MM.1S (cell line): Measurements from ENCODE around the gene SMC6.

ENCODE experiments used
- DNase-seq: peaks from one replicate; pipeline ENCODE4 v3.0.0-alpha.2; 2015
- H2AFZ ChIP-seq: fragments of 300-600 bp; sonication (generic); 2 replicates; pipeline ENCODE4 v1.6.0; 2016; ENCODE audit warnings: antibody characterized with exemption, low read length
- H3F3A ChIP-seq: fragments of 300-600 bp; sonication (generic); 2 replicates; pipeline ENCODE4 v1.6.1; 2016; ENCODE audit warnings: mild to moderate bottlenecking, antibody characterized with exemption, low read length, moderate library complexity, mixed read lengths; ENCODE audit not compliant: insufficient read depth
- H3K27ac ChIP-seq: fragments of 300-600 bp; sonication (generic); 2 replicates; pipeline ENCODE4 v1.5.1; 2016; ENCODE audit warnings: mild to moderate bottlenecking, low read length
- H3K27me3 ChIP-seq: fragments of 300-600 bp; sonication (generic); replicated peaks from 2 replicates; pipeline ENCODE4 v1.6.0; 2016; ENCODE audit warnings: low read length; ENCODE audit not compliant: insufficient read depth
- H3K36me3 ChIP-seq: fragments of 300-600 bp; sonication (generic); replicated peaks from 2 replicates; pipeline ENCODE4 v1.6.1; 2016; ENCODE audit warnings: mild to moderate bottlenecking, low read length, mixed read lengths; ENCODE audit not compliant: insufficient read depth
- H3K4me1 ChIP-seq: fragments of 300-600 bp; sonication (generic); 2 replicates; pipeline ENCODE4 v1.6.1; 2016; ENCODE audit warnings: low read length, mixed read lengths
- H3K4me2 ChIP-seq: fragments of 300-600 bp; sonication (generic); 2 replicates; pipeline ENCODE4 v1.6.0; 2016; ENCODE audit warnings: low read depth, low read length
- H3K4me3 ChIP-seq: fragments of 300-600 bp; sonication (generic); 2 replicates; pipeline ENCODE4 v1.5.1; 2016; ENCODE audit warnings: low read length, mixed read lengths
- H3K79me2 ChIP-seq: fragments of 300-600 bp; sonication (generic); 2 replicates; pipeline ENCODE4 v1.6.1; 2016; ENCODE audit warnings: mixed run types, low read length, mixed read lengths
- H3K9ac ChIP-seq: fragments of 300-600 bp; sonication (generic); 2 replicates; pipeline ENCODE4 v1.6.1; 2016; ENCODE audit warnings: low read length, mixed read lengths
- H3K9me2 ChIP-seq: fragments of 300-600 bp; sonication (generic); replicated peaks from 2 replicates; pipeline ENCODE4 v1.6.1; 2016; ENCODE audit warnings: mild to moderate bottlenecking, low read length, mixed read lengths; ENCODE audit not compliant: insufficient read depth
- H3K9me3 ChIP-seq: fragments of 300-600 bp; sonication (generic); replicated peaks from 2 replicates; pipeline ENCODE4 v1.6.1; 2016; ENCODE audit warnings: mild to moderate bottlenecking, low read length, mixed read lengths; ENCODE audit not compliant: insufficient read depth
- H4K20me1 ChIP-seq: fragments of 300-600 bp; sonication (generic); 2 replicates; pipeline ENCODE4 v1.6.1; 2016; ENCODE audit warnings: mild to moderate bottlenecking, low read length, moderate library complexity, mixed read lengths; ENCODE audit not compliant: insufficient read depth
- EZH2 ChIP-seq: fragments of 300-600 bp; sonication (generic); optimal IDR thresholded peaks from 2 replicates; pipeline ENCODE3; 2017; ENCODE audit warnings: low read depth, mild to moderate bottlenecking, antibody characterized with exemption, low read length, mixed read lengths
- EZH2phosphoT487 ChIP-seq: fragments of 300-600 bp; sonication (generic); IDR thresholded peaks from 2 replicates; pipeline ENCODE4 v1.6.1; 2018; ENCODE audit warnings: antibody characterized with exemption, low read length
- TF ChIP-seq, protein P1 (sequence below): fragments of 300-600 bp; sonication (generic); IDR thresholded peaks from 2 replicates; pipeline ENCODE4 v1.5.1; 2016; ENCODE audit warnings: antibody characterized with exemption, low read length, mixed read lengths

The SMC6 gene

DNA sequence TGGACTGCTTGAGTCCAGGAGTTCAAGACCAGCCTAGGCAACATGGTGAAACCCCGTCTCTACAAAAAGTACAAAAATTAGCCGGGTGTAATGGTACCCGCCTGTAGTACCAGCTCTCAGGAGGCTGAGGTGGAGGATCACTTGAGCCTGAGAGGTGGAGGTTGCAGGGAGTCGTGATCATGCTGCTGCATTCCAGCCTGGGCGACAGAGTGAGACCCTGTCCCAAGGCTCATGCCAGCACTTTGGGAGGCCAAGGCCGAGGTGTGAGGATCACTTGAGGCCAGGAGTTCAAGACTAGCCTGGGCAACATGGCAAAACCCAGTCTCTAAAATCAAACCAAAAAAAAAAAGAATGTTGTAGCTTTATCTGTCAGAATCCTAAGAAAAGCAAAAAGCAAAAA lies 25.4 kb downstream of the SMC6 start:
- H3K4me1 ChIP-seq: no peaks in the 10 kb centered on the region
- TF ChIP-seq EZH2 (no peak), EZH2phosphoT487 (no peak)
- TF ChIP-seq, protein P1, sequence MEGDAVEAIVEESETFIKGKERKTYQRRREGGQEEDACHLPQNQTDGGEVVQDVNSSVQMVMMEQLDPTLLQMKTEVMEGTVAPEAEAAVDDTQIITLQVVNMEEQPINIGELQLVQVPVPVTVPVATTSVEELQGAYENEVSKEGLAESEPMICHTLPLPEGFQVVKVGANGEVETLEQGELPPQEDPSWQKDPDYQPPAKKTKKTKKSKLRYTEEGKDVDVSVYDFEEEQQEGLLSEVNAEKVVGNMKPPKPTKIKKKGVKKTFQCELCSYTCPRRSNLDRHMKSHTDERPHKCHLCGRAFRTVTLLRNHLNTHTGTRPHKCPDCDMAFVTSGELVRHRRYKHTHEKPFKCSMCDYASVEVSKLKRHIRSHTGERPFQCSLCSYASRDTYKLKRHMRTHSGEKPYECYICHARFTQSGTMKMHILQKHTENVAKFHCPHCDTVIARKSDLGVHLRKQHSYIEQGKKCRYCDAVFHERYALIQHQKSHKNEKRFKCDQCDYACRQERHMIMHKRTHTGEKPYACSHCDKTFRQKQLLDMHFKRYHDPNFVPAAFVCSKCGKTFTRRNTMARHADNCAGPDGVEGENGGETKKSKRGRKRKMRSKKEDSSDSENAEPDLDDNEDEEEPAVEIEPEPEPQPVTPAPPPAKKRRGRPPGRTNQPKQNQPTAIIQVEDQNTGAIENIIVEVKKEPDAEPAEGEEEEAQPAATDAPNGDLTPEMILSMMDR: no peak
- H3K36me3 ChIP-seq: peaks cover 3% of the 10 kb centered on the region; the same call in 1 of the 2 replicates

DNA sequence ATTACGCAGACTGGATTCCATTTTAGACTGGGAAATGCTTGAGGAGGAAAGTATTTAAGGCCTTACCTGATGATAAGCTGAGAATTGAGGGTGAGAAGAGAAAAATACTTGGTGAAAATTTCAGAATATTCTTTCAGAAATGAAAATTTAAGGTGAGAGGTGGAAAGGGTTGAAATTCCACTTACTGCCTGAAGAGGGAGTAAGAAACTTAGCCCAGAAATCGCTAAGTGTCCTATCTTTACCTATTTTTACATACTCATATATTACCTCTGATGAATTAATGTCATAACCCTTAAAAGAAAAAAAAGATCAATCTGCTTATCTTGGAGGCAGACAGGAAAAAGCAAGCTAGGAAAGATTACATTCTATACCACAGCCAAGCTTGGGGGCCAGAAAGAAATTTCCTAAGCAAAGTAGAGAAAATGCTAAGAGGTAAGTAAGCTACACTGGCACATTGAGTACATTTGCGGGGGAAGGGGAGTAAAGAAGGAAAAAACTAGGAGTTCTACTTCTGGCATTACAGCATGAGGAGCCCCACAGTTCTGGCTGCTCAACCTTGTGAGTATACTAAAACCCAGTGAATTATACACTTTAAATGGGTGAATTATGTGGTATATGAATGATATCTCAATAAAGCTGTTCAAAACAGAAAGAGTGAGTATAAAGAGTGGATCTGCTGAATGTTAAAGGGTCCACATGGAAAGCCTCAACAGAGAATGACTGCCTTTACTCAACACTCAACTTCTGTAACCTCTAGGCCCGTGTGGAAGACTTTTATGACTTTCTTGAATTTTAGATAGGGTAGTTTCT lies 33.8 kb downstream of the SMC6 start:
- H3K79me2 ChIP-seq: no peaks in the 10 kb centered on the region
- H2AFZ ChIP-seq: no peak overlapping the region
- no peaks in the 10 kb centered on the region for H4K20me1 ChIP-seq
- H3K9me2 ChIP-seq: no peaks in the 10 kb centered on the region
- H3F3A ChIP-seq: no peaks in the 10 kb centered on the region
- no peaks in the 10 kb centered on the region for H3K4me1 ChIP-seq
- peak; percentile 15 for DNase-seq
- H3K4me3 ChIP-seq: no peak overlapping the region
- H3K9me3 ChIP-seq: no peaks in the 10 kb centered on the region
- H3K27me3 ChIP-seq: no peaks in the 10 kb centered on the region
- H3K36me3 ChIP-seq: peaks cover 2% of the 10 kb centered on the region; the same call in 1 of the 2 replicates
- no peak overlapping the region for H3K4me2 ChIP-seq
- H3K9ac ChIP-seq: no peak overlapping the region
- H3K27ac ChIP-seq: no peak overlapping the region
- TF ChIP-seq EZH2phosphoT487: no peak
- no peak for TF ChIP-seq EZH2
- TF ChIP-seq, protein P1: peak; percentile 77

More for the DNA sequence above, 25.4 kb downstream of the SMC6 start:
- Histone ChIP-seq H3K79me2 (no peaks in the 10 kb centered on the region), H3K9ac (no peak overlapping the region), H3K9me3 (no peaks in the 10 kb centered on the region), H3F3A (no peaks in the 10 kb centered on the region), H3K27me3 (no peaks in the 10 kb centered on the region), H2AFZ (no peak overlapping the region), H4K20me1 (no peaks in the 10 kb centered on the region), H3K27ac (no peak overlapping the region), H3K9me2 (no peaks in the 10 kb centered on the region), H3K4me2 (no peak overlapping the region), H3K4me3 (no peak overlapping the region)
- no peak for DNase-seq

DNA sequence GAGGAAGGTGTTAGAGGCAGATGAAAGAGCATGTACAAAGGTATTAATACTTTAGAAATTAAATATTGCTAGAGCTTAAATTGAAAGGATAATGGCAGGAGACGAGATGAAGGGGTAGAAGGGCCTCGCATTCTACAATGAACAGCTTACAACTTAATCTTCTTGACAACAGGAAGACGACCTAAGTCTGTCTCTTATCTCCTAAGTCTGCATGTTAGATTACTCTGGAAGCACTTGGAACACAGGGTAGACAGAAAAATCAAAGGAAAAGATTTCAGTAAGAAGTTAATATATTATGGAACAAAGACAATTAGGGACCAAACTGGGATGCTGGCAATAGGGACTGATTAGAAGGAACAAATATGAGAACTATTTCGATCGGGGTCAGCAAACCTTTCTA lies 34.9 kb downstream of the SMC6 start:
- H4K20me1 ChIP-seq: no peaks in the 10 kb centered on the region
- peaks cover 6% of the 10 kb centered on the region; the same call in 1 of the 2 replicates for H3K36me3 ChIP-seq

More for the DNA sequence above, 34.9 kb downstream of the SMC6 start:
- Histone ChIP-seq H2AFZ (no peak overlapping the region), H3F3A (no peaks in the 10 kb centered on the region), H3K79me2 (no peaks in the 10 kb centered on the region), H3K27ac (no peak overlapping the region), H3K4me1 (no peaks in the 10 kb centered on the region), H3K27me3 (no peaks in the 10 kb centered on the region), H3K9me2 (no peaks in the 10 kb centered on the region), H3K4me2 (no peak overlapping the region), H3K4me3 (no peak overlapping the region), H3K9ac (no peak overlapping the region), H3K9me3 (no peaks in the 10 kb centered on the region)
- DNase-seq: no peak
- TF ChIP-seq EZH2: no peak
- TF ChIP-seq EZH2phosphoT487: no peak
- TF ChIP-seq, protein P1: no peak
